Activated CD4-positive, alpha-beta T cell treated with anti-CD3 and anti-CD28 coated beads for 24 hours (primary cell): Measurements from ENCODE around the gene CDC16.

Experiments
- DNase-seq, 2 donors: peaks; one replicate each; pipeline ENCODE4 v3.0.0-alpha.2; 2020; ENCODE audit warnings: low read depth in 2 of 2

Gene CDC16

GRCh38 chr13:114298866-114299265 lies 64.2 kb downstream of the CDC16 start:
- no peak for DNase-seq

- DNase-seq = no peak
These were observed 65.1 kb downstream of the CDC16 start for GRCh38 chr13:114299604-114300305.

GRCh38 chr13:114303700-114304327 lies 69.1 kb downstream of the CDC16 start:
- DNase-seq = no peak

GRCh38 chr13:114304346-114305034 lies 69.8 kb downstream of the CDC16 start:
- DNase-seq = no peak

GRCh38 chr13:114309086-114309485 lies 74.4 kb downstream of the CDC16 start:
- no peak for DNase-seq

GRCh38 chr13:114309806-114310410 lies 75.2 kb downstream of the CDC16 start:
- no peak for DNase-seq

GRCh38 chr13:114310956-114311355 lies 76.3 kb downstream of the CDC16 start:
- no peak for DNase-seq

GRCh38 chr13:114311387-114311786 lies 76.7 kb downstream of the CDC16 start:
- DNase-seq = no peak

GRCh38 chr13:114311908-114312307 lies 77.2 kb downstream of the CDC16 start:
- no peak for DNase-seq

- peak; percentile 15 to 36 for DNase-seq
These were observed 78.6 kb downstream of the CDC16 start for GRCh38 chr13:114313061-114313860.

GRCh38 chr13:114314074-114314912 lies 79.6 kb downstream of the CDC16 start, which contains the start of gene CHAMP1:
Gene CHAMP1 (plus strand): TSS chr13:114314503. CDS start chr13:114323843, 9,340 bp downstream.
- peak; percentile 89 to 90 for DNase-seq

GRCh38 chr13:114315074-114315785 lies 80.5 kb downstream of the CDC16 start:
- DNase-seq = no peak

GRCh38 chr13:114318624-114319023 lies 83.9 kb downstream of the CDC16 start:
- DNase-seq = no peak

- no peak for DNase-seq
These were observed 84.8 kb downstream of the CDC16 start for GRCh38 chr13:114319441-114319913.

- no peak for DNase-seq
These were observed 85.4 kb downstream of the CDC16 start for GRCh38 chr13:114320065-114320464.

GRCh38 chr13:114321256-114321655 lies 86.6 kb downstream of the CDC16 start:
- no peak for DNase-seq
